Measurements from ENCODE around the gene ERG.
A peak's percentile ranks its signal among the peaks of the same experiment; 100 is the strongest.

The ERG gene

GRCh38 chr21:38498057-38498833 lies at the start of gene ERG:
TSS of gene ERG (minus strand) at chr21:38498477. CDS start at chr21:38498380, 97 bp downstream.
- DNase-seq: no peak

GRCh38 chr21:38544661-38545060 lies 46.4 kb upstream of the ERG start:
- DNase-seq: no peak

DNA sequence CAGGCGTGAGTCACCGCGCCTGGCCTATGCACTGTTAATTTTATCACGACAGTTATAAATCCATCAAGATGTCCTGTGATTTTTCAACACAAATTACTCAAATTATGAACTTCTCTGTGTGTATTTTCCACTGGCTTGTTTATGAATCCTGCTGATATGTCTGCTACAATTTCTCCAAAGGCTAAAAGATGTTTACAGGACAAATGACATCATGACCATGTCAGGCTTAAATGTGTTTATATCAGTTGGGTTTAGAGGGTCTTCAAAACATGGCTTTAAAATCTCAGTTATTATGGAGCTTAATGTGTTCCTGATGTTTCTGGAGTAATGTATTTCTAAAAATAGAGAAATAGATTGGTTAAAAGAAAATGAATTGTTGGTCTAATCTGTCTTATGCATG lies 44.0 kb upstream of the ERG start:
- DNase-seq: no peak

GRCh38 chr21:38538353-38538752 lies 40.1 kb upstream of the ERG start:
- DNase-seq: no peak

- DNase-seq: no peak
Measured at GRCh38 chr21:38534591-38534990, 36.3 kb upstream of the ERG start.

DNA sequence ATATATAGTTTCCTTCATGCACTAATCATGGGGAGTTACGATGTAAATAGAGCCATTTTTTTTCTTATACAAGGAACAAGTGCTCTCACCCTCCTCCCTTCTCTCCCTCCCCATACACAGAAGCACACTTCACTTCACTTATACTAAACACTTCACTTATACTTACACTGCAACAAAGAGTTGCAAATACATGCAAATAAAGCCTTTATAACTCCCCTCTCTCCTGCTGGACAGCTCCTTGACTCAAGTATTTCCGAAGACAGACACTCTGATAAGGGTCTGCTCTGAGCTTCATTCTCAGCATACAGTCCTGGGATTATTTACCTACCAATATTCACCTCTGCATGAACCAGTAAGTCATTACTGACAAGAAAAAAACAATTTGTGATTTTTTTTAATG lies 35.6 kb upstream of the ERG start:
- no peak for DNase-seq

- no peak for DNase-seq
Measured at GRCh38 chr21:38531591-38531990, 33.3 kb upstream of the ERG start.

DNA sequence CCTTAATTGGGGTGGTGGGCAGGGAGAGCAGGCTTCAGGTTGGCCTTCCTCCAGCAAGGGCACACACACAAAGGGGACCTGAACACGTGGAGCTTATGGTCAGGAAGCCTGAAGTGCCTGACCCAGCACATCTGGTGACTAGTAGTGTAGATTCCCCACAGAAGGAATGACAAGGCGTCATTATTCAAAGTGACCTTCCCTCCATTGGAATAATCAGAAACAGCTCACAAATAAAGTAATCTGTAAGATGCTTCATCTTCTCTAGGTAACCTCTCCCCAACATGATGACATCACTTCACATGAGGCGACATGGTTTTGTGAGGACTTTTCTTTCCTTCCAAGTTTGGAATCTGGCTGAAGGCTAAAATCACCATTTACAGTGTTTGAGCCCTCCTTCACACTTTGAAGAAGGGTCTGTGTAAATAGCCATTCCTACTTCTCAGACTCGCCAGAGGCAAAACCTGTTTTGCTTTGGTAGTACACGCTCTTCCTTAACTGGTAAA lies 32.8 kb upstream of the ERG start:
- DNase-seq: no peak

GRCh38 chr21:38527737-38528136 lies 29.5 kb upstream of the ERG start:
- DNase-seq: no peak

DNA sequence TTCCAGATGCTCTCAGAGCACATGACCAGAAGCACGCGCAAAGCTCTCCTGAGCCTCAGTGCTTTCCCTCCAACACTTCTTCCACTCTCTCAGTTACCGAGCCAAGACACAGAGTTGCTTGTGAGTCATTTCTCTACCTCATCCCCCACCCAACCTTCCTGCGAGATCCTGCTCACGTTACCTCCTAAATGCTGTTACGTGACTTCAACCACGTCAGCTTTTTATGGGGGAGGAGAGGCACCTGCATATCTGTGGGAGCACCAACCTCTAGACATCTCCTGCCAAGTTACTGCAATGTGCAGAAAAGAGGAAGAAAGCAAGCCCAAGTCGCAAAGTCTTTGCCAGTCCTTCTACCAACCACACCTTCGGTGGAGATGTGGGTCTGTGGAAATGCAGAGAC lies 27.2 kb upstream of the ERG start:
- DNase-seq: peak; percentile 4

DNA sequence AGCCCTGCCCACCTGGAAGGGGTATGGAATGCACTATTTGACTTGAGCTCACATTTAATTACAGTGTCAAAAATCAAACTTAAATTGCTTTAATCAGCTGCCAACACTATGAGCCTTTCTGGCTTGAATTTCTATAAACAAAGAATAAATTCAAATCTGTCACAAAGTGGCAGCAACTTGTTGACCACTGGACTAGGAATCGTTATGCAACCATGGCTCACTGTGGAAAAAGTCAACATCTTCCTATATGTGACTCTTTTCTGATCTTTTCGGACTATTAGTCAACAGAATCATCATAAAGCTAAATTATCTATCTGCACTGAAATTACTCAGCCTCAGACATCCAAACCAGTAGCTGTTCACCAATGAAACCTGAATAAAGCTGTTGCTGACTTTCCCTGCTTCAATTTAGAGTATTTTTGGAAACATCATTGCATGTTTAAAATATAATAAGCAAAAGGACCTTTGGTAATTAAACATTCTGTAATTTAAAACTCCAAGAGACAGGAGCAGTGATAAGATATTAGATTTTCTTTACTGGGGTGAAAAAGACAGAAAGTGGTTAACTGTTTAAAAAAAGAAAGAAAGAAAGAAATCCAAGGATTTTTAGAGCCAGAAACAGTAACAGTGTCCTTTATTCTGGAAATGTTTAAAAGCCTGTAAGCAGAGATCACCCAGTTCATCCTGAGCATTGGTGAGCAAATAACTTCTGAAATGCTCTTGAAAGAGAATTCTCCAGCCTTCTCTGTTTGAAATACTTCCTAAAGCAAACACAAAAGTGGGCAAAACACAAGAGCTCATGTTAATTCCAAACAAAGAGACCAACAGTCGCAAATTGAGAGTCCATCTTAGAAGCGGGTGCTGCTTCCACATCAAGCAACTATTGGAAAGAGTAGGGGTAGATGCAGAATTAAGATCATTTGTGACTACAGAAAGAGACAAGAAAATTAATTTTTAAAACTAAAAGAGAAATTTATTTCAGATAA lies 26.2 kb upstream of the ERG start:
- no peak for DNase-seq

DNA sequence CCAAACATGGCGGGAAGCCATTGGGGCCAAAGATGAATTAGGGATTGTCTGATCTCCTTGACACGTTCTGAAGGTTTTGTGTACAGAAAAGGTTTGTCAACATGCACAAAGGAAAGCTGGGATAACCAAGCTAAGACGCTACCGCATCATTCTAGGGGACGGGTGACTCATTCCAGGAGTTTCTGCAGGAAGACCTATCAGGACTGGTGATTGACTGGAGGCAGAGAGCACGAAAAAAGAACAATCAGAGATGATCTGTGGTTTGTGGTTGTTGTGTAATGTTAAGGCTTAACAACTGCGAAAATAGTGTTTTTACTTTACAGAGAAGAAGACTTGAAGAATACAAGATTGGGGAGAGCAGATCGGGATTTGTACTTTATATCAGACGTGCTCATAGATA lies 22.2 kb upstream of the ERG start:
- peak; percentile 44 for DNase-seq

- no peak for DNase-seq
Measured at GRCh38 chr21:38511662-38512243, 13.5 kb upstream of the ERG start.

DNA sequence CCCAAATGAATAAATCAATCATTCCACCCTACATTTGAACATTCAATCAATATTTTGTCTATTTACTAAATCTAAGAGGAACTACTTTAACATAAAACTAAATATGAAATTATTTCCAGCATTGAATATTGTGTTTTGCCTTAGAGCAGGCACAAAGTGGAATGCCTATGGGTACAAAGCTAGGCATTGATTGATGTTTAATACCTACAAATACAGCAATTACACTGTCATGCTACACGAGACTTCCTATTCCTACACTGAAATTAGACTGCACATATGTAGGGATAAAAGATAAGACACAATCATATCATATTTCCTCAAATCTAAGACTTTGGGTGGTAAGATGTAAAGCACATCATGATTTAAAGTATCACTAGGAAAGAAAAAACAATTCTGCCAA lies 12.9 kb upstream of the ERG start:
- DNase-seq: no peak

GRCh38 chr21:38507374-38507942 lies 9.2 kb upstream of the ERG start:
- DNase-seq: no peak

DNA sequence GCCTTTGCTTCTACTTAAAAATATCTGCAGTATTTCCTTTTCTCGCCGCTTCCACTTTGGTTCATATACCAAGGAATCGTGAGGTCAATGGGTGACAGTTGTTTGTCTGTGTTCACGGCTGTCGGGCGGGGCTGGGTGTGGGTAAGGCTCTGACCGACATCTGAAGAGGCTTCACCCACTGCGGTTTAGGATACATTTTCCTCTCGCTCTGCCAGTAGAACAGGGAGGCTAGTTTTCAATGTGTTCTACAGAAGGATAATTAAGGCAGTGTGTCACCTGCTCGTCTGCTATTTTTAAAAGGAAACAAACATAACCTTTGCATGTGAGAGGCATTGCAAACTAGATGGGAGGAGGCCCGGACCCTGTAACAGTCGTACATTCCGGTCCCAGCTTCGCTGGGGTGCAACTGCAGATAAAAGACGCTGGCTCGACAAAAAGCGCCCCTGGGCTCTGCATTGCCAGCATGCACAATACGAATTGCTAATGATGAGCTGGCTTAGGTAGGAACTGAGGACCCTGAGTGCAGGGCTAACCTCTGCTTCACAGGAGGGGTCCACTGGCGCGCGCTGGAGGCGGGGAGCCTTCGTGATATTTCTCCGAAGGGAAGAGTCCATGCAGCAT lies 8.5 kb upstream of the ERG start:
- peak; percentile 4 for DNase-seq

DNA sequence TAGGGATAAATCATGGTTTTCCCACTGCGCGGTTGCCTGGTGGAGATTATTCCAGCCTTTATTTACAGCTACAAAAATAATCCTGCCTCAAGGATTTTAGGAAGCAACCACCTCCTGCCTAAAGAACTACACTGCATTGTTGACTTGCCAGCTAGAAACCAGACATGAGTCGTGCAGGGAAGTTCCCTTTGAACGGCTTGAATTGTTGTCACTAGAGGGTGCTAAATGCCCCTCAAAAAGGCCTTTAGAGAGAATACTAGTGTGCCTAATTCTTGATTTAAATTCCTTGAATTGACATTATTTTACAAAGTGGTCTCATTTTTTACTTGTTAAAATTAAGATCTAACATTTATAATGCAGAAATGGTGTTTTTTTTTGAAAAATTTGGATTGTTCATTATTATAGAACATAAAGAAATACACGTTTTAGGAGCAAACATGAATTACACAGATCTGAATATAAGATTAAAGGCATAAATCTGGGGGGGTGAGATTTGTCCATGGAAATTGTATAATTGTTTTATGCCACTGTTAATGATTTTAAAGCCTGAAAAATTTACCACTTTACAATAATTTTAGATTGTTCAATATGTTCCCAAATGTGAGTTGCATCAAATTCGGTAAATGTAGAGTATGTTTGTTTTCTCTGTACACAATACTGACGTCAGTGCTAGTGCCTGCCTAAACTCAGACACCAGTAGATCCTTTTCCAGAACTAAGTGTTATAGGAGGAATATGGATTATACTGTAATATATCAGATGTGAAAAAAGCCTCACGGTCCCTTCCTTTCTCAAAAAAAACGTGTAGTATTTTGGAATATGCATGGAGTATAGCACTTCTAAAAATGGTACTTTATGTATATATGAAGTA lies 7.6 kb upstream of the ERG start:
- DNase-seq: peak; percentile 46

DNA sequence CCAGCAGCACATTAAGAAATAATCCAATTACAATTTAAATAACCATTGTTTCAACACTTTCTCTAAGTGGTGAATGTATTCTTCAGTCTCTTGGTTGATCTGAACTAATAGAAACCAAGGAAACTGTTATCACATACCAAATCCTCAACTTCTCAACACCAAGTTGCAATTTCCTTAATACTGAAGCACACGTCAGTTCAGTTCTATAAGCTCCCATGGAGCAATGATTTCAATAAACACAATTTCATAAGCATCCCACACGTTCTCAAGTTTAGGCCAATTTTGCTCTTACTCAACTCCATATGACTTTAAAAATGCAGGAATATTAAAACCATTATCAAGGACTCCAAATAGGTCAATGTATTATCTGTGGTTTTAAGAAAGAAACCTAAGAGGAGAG lies 5.8 kb upstream of the ERG start:
- DNase-seq: no peak

DNA sequence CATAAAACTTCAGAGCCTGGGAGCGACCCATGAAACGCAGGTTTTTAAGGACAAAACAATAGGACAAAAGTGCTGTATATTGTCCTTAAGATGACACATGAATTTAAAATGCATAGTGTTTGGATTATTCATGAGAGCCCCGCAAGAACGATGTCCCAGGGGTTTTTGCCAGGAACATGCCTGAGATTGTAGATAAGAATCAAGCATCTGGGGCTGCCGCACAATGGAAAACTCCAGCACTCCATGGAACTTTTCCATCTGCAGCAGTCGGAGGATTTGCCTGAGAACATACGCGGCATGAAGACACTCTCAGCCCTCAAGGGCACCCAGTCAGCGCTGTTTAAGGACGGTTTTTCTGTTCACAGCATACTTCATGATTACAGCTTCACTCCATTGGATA lies 5.3 kb upstream of the ERG start:
- no peak for DNase-seq

DNA sequence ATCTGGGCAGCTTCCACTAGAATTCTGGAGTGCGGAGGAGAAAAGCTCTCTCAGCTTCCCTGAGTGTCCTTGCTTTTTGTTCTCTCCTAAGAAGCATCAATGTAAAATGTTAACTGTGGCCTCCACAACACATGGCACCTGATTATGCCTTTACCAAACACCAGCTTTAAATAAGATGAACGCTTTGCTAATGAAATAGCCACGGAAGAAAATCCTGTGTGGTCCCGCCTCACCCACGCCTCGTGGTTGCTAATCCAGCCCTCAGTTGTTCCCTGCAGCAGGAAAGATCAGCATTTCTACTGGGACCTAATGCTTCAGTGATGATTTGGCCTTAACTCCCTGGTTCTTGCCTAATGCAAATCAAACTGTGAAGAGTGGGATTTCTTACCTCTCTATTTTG lies 1.8 kb upstream of the ERG start:
- no peak for DNase-seq

GRCh38 chr21:38499296-38499695 lies 1.0 kb upstream of the ERG start:
- no peak for DNase-seq

DNA sequence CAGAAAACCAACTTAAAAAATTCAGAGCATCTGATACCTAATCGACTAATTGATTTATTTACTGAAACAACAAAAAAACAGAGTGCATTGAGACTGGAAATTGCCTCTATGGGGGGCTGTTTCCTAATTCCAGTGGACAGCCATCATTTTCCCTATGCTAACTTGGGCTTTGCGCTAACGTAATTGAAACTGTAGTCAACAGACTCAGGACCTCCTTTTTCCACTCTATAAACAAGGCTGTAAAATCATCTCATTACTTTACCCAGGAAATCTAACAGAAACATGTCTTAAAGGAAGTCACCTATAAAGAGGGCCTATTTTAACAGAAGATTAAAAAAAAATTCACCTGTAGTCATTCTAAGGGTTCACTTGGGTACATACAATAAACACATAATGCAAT lies 2.1 kb downstream of the ERG start:
- DNase-seq: no peak
